Measurements from ENCODE around the gene SRP72. TPM values are rescaled to one million over a fixed set of nuclear protein-coding genes. Genes with fewer than 3 reads are reported as not detected.

The SRP72 gene
- total RNA-seq, 6 experiments from 2014 or later, result 41.3 to 54.8 (median 46.6) TPM

DNA sequence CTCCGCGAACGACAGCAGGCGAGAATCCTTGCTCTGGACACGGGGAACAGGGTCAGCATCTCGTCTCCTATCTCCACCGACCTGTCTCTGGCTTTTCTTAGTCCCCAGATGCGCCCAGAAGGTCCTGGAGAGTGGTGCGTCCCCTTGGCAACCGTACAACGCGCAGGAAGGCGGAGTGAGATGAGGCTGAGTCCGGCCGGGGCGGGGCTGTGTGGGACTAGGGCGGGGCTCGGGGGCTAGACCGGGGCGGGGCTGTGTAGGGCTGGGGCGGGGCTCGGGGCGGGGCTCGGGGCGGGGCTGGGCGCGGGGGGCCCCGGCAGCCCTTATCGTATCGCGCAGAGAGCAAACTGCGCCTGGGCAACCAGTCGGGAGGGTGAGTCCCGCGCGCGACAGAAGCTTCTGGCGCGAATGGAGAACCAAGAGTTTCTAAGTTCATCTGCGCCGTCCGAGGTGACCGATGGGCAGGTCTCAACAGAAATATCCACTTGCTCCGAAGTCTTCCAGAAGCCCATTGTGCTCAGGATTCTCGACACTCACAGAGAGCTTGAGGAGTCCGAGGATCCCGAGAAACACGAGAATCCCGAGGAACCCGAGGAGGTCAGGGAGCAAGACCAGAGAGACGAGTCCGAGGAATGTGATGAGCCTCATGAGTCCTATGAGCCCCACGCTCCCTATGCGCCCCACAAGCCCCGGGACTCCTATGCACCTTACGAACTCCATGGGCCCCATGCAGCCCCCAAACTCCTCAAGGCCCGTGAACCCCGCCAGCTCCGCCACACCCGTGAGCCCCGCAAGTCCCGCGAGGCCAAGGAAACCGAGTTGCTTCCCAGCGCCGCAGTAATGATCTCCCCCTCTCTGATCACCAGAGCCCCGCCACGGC is 63.1 kb downstream of the SRP72 start:
- H3K27ac ChIP-seq, result no peak overlapping the region
- ATAC-seq (peak; percentile 93 to 99 (median 98)), DNase-seq (peak; percentile 78 to 87 (median 85))
- peaks cover 0 to 7% (median 0%) of the 10 kb centered on the region in 4 donors for H3K4me1 ChIP-seq
- whole genome bisulfite sequencing (ENCODE audit: insufficient coverage, low coverage, low lambda C conversion rate, missing lambda C conversion rate), result 8% methylated on average over 13 of the region's 68 CpGs
- TF ChIP-seq POLR2A (IDR thresholded peaks at IDR 0.05), result no peak
- TF ChIP-seq, protein P1, sequence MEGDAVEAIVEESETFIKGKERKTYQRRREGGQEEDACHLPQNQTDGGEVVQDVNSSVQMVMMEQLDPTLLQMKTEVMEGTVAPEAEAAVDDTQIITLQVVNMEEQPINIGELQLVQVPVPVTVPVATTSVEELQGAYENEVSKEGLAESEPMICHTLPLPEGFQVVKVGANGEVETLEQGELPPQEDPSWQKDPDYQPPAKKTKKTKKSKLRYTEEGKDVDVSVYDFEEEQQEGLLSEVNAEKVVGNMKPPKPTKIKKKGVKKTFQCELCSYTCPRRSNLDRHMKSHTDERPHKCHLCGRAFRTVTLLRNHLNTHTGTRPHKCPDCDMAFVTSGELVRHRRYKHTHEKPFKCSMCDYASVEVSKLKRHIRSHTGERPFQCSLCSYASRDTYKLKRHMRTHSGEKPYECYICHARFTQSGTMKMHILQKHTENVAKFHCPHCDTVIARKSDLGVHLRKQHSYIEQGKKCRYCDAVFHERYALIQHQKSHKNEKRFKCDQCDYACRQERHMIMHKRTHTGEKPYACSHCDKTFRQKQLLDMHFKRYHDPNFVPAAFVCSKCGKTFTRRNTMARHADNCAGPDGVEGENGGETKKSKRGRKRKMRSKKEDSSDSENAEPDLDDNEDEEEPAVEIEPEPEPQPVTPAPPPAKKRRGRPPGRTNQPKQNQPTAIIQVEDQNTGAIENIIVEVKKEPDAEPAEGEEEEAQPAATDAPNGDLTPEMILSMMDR (IDR thresholded peaks at IDR 0.05), result no peak
- H3K27me3 ChIP-seq, result peaks cover 0 to 13% of the 10 kb centered on the region in 2 donors
- intact Hi-C loops (cut with DNase I), result no loop called here
- no peaks in the 10 kb centered on the region for H3K36me3 ChIP-seq
- peak overlapping the region; percentile 33 to 55 (median 33) for H3K4me3 ChIP-seq
- H3K9me3 ChIP-seq, result no peaks in the 10 kb centered on the region

DNA sequence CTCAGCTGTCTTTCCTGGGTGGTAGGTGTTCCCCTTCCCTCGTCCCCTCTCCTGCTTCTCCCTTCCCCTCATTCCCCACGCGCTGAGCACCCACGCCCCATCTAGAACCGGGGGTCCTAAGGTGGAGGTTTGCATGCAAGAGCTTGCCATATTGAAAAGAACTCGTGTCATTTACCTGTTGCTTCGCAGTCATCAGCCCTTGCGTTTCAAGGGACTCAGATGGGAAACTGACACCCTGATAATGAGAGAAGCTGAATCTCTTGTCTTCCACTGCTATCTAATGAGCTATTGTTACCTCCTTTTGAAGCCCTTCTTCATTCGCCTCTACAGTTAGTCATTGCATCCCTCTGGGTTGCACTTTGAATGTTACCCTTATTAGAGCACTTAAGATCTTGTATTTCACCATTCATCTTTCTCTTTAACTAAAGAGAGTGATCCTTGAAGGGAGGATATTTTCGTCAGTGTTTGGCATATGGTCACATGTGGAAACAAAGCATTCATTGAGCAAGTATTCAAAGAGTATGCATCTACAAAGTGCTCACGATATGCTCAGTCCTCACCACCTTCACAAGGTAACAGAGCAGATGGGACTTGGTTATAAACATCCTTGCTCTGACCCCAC is 63.8 kb downstream of the SRP72 start:
- no peak for ATAC-seq
- no peaks in the 10 kb centered on the region for H3K36me3 ChIP-seq

DNA sequence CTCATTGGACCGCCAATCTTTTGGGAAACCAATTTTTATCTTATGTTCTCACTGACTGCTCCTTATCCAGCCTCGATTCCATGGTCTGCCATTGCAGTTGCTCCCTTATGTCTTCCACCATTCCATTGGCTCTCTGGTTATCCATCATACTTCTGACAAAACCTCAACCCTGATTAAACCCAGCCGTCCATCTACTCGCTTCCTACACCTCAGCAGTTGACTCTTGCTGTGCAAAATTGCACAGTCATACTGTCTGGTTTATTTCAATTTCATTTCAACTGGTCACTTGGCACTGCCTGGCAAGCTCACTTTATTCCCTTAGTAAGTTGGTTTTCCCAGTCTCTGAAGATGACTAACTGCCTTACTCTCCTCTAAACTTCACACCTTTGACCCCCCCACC is 64.4 kb downstream of the SRP72 start:
- no peak for DNase-seq
- TF ChIP-seq POLR2A (IDR thresholded peaks at IDR 0.05), result no peak
- TF ChIP-seq, protein P1 (IDR thresholded peaks at IDR 0.05), result no peak
- intact Hi-C loops (cut with DNase I), result no loop called here

More for the DNA sequence above, 63.8 kb downstream of the SRP72 start:
- H3K9me3 ChIP-seq, result no peaks in the 10 kb centered on the region
- no peak for TF ChIP-seq POLR2A (IDR thresholded peaks at IDR 0.05)
- TF ChIP-seq, protein P1 (IDR thresholded peaks at IDR 0.05), result no peak
- peak overlapping the region in 1 of 3 donors; percentile 33 for H3K4me3 ChIP-seq
- 30% methylated on average over 11 of the region's 11 CpGs for WGBS (ENCODE audit: insufficient coverage, low coverage, low lambda C conversion rate, missing lambda C conversion rate)
- intact Hi-C loops (cut with DNase I), result no loop called here
- peaks cover 0 to 7% (median 0%) of the 10 kb centered on the region in 4 donors for H3K4me1 ChIP-seq
- H3K27ac ChIP-seq, result no peak overlapping the region
- no peak for DNase-seq
- H3K27me3 ChIP-seq, result peaks cover 0 to 13% of the 10 kb centered on the region in 2 donors

DNA sequence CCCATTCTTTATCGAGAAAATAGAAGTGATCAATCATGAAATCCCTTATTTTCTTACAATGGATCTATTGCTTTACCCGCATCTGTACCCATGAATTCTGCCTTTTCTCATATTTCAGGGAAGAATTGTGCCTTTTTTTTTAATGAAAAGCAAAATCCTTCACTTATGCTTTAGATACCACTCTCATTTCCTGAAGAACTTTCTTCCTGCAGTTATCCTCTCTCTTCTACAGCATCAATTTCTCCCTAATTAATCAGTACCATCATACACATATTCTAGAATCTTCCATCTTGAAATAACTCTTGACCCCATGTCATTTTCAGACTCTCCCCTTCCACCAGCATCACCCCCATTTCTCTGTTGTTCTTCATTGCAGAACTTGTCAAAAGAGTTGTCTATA is 64.8 kb downstream of the SRP72 start:
- Histone ChIP-seq H3K4me3 (no peak overlapping the region), H3K27ac (no peak overlapping the region), H3K4me1 (peaks cover 0 to 7% (median 0%) of the 10 kb centered on the region in 4 donors), H3K27me3 (peaks cover 0 to 13% of the 10 kb centered on the region in 2 donors), H3K36me3 (no peaks in the 10 kb centered on the region), H3K9me3 (no peaks in the 10 kb centered on the region)
- ATAC-seq, result no peak
- intact Hi-C loops (cut with DNase I), result no loop called here
- 67% methylated on average over 1 of the region's 2 CpGs for WGBS (ENCODE audit: insufficient coverage, low coverage, low lambda C conversion rate, missing lambda C conversion rate)
- TF ChIP-seq POLR2A (IDR thresholded peaks at IDR 0.05), result no peak
- TF ChIP-seq, protein P1 (IDR thresholded peaks at IDR 0.05), result no peak
- no peak for DNase-seq

More for the DNA sequence above, 64.4 kb downstream of the SRP72 start:
- WGBS (ENCODE audit: insufficient coverage, low coverage, low lambda C conversion rate, missing lambda C conversion rate), result 59% methylated on average over 4 of the region's 4 CpGs
- ATAC-seq, result no peak
- no peak overlapping the region for H3K4me3 ChIP-seq
- peaks cover 0 to 13% of the 10 kb centered on the region in 2 donors for H3K27me3 ChIP-seq
- no peaks in the 10 kb centered on the region for H3K36me3 ChIP-seq
- H3K9me3 ChIP-seq, result no peaks in the 10 kb centered on the region
- peaks cover 0 to 7% (median 0%) of the 10 kb centered on the region in 4 donors for H3K4me1 ChIP-seq
- no peak overlapping the region for H3K27ac ChIP-seq

All from right lobe of liver (tissue), 6 donors.